A549 (cell line): ENCODE results near the gene TM4SF18. TPM values are rescaled to one million over a fixed set of nuclear protein-coding genes. Genes with fewer than 3 reads are reported as not detected.

Source experiments
- ATAC-seq, 2 experiments: fragments of 200-7000 bp in 1 of 2; fragments of >200 bp in 1 of 2; cut with Nextera tagmentation in 1 of 2; cut with Tn5 transposase in 1 of 2; 3 replicates each; pipeline versions ENCODE4 v1.8.0 to v1.9.1; 2018 to 2020; ENCODE audit warnings: mild to moderate bottlenecking in 1 of 2, moderate library complexity in 1 of 2
- CTCF ChIA-PET: fragments of 300-600 bp; sonication (Branson Sonifier 250); formaldehyde crosslinking; extraction: SDS; loops from one replicate; lab custom pipeline; 2021; ENCODE audit warnings: antibody characterized with exemption, inconsistent platforms; lab: Yijun Ruan, JAX
- POLR2A ChIA-PET: fragments of 350-600 bp; formaldehyde crosslinking; extraction: SDS; loops from one replicate; lab custom pipeline; 2021; ENCODE audit warnings: antibody characterized with exemption, inconsistent platforms; lab: Yijun Ruan, JAX
- DNase-seq, 2 experiments: peaks; one replicate each; pipeline versions ENCODE4 v3.0.0 to v3.0.0-alpha.2; 2011 to 2016; ENCODE audit warnings: low read depth in 1 of 2, low spot score in 1 of 2
- FAIRE-seq: peaks from 2 replicates; lab custom pipeline; 2011; peaks lifted over from hg19 to GRCh38; lab: Jason Lieb, UNC
- H3K27ac ChIP-seq, 2 experiments: fragments of >200 bp; sonication (Bioruptor Twin); formaldehyde crosslinking; 3 replicates each; pipeline ENCODE4 v1.5.1; 2016 to 2017
- H3K4me1 ChIP-seq: fragments of >200 bp; sonication (Bioruptor Twin); formaldehyde crosslinking; 3 replicates; pipeline ENCODE4 v1.6.1; 2016
- H3K4me2 ChIP-seq: fragments of >200 bp; sonication (Bioruptor Twin); formaldehyde crosslinking; 3 replicates; pipeline ENCODE4 v1.6.1; 2016
- H3K4me3 ChIP-seq: fragments of >200 bp; sonication (Bioruptor Twin); formaldehyde crosslinking; 3 replicates; pipeline ENCODE4 v1.5.1; 2016
- H3K9me3 ChIP-seq: fragments of >200 bp; sonication (Bioruptor Twin); formaldehyde crosslinking; 3 replicates; pipeline ENCODE4 v1.6.1; 2016
- BCL3 ChIP-seq: fragments of >200 bp; sonication (Bioruptor Twin); formaldehyde crosslinking; IDR thresholded peaks from 3 replicates; pipeline ENCODE4 v1.6.1; 2016
- CBX8 ChIP-seq: fragments of 200-600 bp; sonication (generic); IDR thresholded peaks from 2 replicates; pipeline ENCODE4 v1.6.1; 2016
- CEBPB ChIP-seq, 2 experiments: fragments of >200 bp in 1 of 2; sonication (Bioruptor Twin) in 1 of 2; formaldehyde crosslinking in 1 of 2; IDR thresholded peaks; 2 replicates each; pipeline ENCODE4 v1.6.1; 2012 to 2016
- FOSB ChIP-seq: fragments of 250-450 bp; sonication (Bioruptor Pico); IDR thresholded peaks from 2 replicates; pipeline ENCODE4 v1.5.0; 2020; ENCODE audit warnings: mild to moderate bottlenecking, moderate library complexity
- FOSL2 ChIP-seq, 2 experiments: fragments of 450-650 bp in 1 of 2; fragments of >200 bp in 1 of 2; sonication (Bioruptor Twin) in 1 of 2; formaldehyde crosslinking; IDR thresholded peaks; 2 replicates each; pipeline versions ENCODE4 v1.5.0 to v1.6.1; 2016 to 2020; ENCODE audit warnings: mild to moderate bottlenecking in 1 of 2, moderate library complexity in 1 of 2
- HES2 ChIP-seq: fragments of >200 bp; sonication (Bioruptor Twin); formaldehyde crosslinking; IDR thresholded peaks from 2 replicates; pipeline ENCODE4 v1.6.1; 2016
- HOXB5 ChIP-seq: fragments of 250-450 bp; sonication (Bioruptor Pico); IDR thresholded peaks from 2 replicates; pipeline ENCODE4 v1.5.0; 2020; ENCODE audit warnings: mild to moderate bottlenecking, moderate library complexity
- JUN ChIP-seq, 2 experiments: fragments of >200 bp; sonication (Bioruptor Twin); formaldehyde crosslinking; IDR thresholded peaks; 2 replicates in 1 of 2; 3 replicates in 1 of 2; pipeline ENCODE4 v1.6.1; 2016 to 2017
- JUNB ChIP-seq: fragments of >200 bp; sonication (Bioruptor Twin); formaldehyde crosslinking; IDR thresholded peaks from 2 replicates; pipeline ENCODE4 v1.6.1; 2016
- KDM5A ChIP-seq: fragments of 200-600 bp; sonication (generic); IDR thresholded peaks from 2 replicates; pipeline ENCODE4 v1.6.1; 2016; ENCODE audit warnings: antibody characterized with exemption, mild to moderate bottlenecking
- MYC ChIP-seq: IDR thresholded peaks from 2 replicates; pipeline ENCODE4 v1.6.1; 2012; ENCODE audit warnings: mild to moderate bottlenecking, inconsistent platforms, low read length, improper control_type of control experiment, borderline replicate concordance
- NPAS2 ChIP-seq: fragments of 250-450 bp; sonication (Bioruptor Pico); IDR thresholded peaks from 2 replicates; pipeline ENCODE4 v1.8.0; 2022; ENCODE audit warnings: mild to moderate bottlenecking, moderate library complexity, borderline replicate concordance
- NR3C1 ChIP-seq: fragments of >200 bp; sonication (Bioruptor Twin); formaldehyde crosslinking; IDR thresholded peaks from 3 replicates; pipeline ENCODE4 v1.6.1; 2017
- PBX3 ChIP-seq: IDR thresholded peaks from 2 replicates; pipeline ENCODE4 v1.6.1; 2012
- PHF8 ChIP-seq: fragments of 200-600 bp; sonication (generic); IDR thresholded peaks from 2 replicates; pipeline ENCODE4 v1.6.1; 2016; ENCODE audit warnings: low read depth, mild to moderate bottlenecking, antibody characterized with exemption, moderate library complexity, borderline replicate concordance
- POLR2AphosphoS2 ChIP-seq: conservative IDR thresholded peaks from 2 replicates; pipeline ENCODE4 v1.6.1; 2012; ENCODE audit warnings: low read length, improper control_type of control experiment, inconsistent platforms
- RAD21 ChIP-seq, 2 experiments: fragments of >200 bp in 1 of 2; sonication (Bioruptor Twin) in 1 of 2; formaldehyde crosslinking in 1 of 2; IDR thresholded peaks in 1 of 2; conservative IDR thresholded peaks in 1 of 2; 2 replicates in 1 of 2; 3 replicates in 1 of 2; pipeline ENCODE4 v1.6.1; 2012 to 2018; ENCODE audit warnings: inconsistent platforms in 1 of 2
- RARB ChIP-seq: fragments of 250-450 bp; sonication (Bioruptor Pico); IDR thresholded peaks from 2 replicates; pipeline ENCODE4 v1.8.0; 2021; ENCODE audit warnings: mild to moderate bottlenecking, moderate library complexity
- RCOR1 ChIP-seq: fragments of 150-350 bp; IDR thresholded peaks from 2 replicates; pipeline ENCODE4 v1.6.1; 2014; ENCODE audit warnings: antibody characterized with exemption, low read length, low read depth
- RFX5 ChIP-seq: fragments of 450-650 bp; IDR thresholded peaks from 2 replicates; pipeline ENCODE4 v1.7.1; 2014; ENCODE audit warnings: antibody characterized with exemption, mild to moderate bottlenecking, moderate library complexity
- TFCP2L1 ChIP-seq: fragments of 250-450 bp; sonication (Bioruptor Pico); IDR thresholded peaks from 2 replicates; pipeline ENCODE4 v1.5.0; 2021; ENCODE audit warnings: mild to moderate bottlenecking
- TP53 ChIP-seq: fragments of 250-450 bp; sonication (Bioruptor Pico); IDR thresholded peaks from 2 replicates; pipeline ENCODE4 v1.5.0; 2021; ENCODE audit warnings: mild to moderate bottlenecking, moderate library complexity
- ZFP36 ChIP-seq: fragments of 450-650 bp; IDR thresholded peaks from 2 replicates; pipeline ENCODE4 v1.6.1; 2014; ENCODE audit warnings: borderline replicate concordance; ENCODE audit not compliant: partially characterized antibody
- ZNF302 ChIP-seq: fragments of 250-450 bp; sonication (Bioruptor Pico); IDR thresholded peaks from 2 replicates; pipeline ENCODE4 v1.9.0; 2021; ENCODE audit warnings: inconsistent platforms, mild to moderate bottlenecking, moderate library complexity
- WGBS: methylation state at CpG from one replicate; pipeline ENCODE4 v1.1.6; 2017; ENCODE audit errors: missing lambda C conversion rate; 5-methylcytosine and 5-hydroxymethylcytosine counted together
- polyA plus RNA-seq, 4 experiments: library from polyadenylated mRNA; depleted of rRNA in 3 of 4; stranded (reverse); fragments of >200 nt; fragmentation: RNase III in 1 of 4; extraction: RNeasy Plus Mini Kit Qiagen cat#74134 plus additional on column Dnase treatment in 1 of 4; gene quantifications; 2 replicates in 3 of 4; 3 replicates in 1 of 4; pipeline ENCODE4 v1.2.3, GENCODE V29; 2011 to 2017
- TF ChIP-seq, protein P1 (sequence below): fragments of 200-600 bp; sonication (generic); IDR thresholded peaks from 2 replicates; pipeline ENCODE4 v1.6.1; 2016; ENCODE audit warnings: antibody characterized with exemption, mild to moderate bottlenecking, moderate library complexity
- TF ChIP-seq, protein P2 (sequence below): fragments of >200 bp; sonication (Bioruptor Twin); formaldehyde crosslinking; IDR thresholded peaks from 3 replicates; pipeline ENCODE4 v1.5.1; 2016
- TF ChIP-seq, protein P3 (sequence below): fragments of 150-350 bp; IDR thresholded peaks from 2 replicates; pipeline ENCODE4 v1.6.1; 2014; ENCODE audit warnings: low read depth, mild to moderate bottlenecking, low read length
- TF ChIP-seq, protein P4 (sequence below): fragments of 250-450 bp; sonication (Bioruptor Pico); IDR thresholded peaks from 2 replicates; pipeline ENCODE4 v1.5.0; 2021; ENCODE audit warnings: mild to moderate bottlenecking, moderate library complexity, borderline replicate concordance

TM4SF18 gene
- polyA plus RNA-seq, 2 of the 4 experiments (the other 2 are of a cell fraction): 51.3 to 99.8 TPM

DNA sequence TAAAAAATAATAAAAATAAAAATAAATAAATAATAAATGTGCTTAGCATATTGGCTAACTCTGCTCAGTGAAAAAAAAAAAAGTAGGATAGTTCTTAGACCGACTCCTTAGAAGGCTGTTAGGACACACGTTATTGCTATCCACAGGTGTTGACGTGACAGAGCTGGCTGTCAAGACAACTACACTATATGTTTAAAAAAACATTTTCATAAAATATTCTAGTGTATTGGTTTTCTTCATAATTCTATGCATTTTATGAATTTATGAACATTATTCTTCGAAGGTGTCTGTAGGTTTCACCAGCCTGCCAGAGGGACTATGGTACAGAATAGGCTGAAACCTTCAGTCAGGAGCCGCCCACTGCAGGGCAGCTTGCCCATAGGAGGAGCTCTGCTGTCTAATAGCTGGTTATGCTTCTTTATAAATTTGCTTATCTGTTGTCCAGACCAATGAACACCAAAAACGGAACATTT, 34.8 kb upstream of the TM4SF18 start:
- Histone ChIP-seq H3K4me2 (peak overlapping the region; percentile 91), H3K27ac (peak overlapping the region; percentile 71 to 88; a peak in 5 of 6 replicates), H3K4me3 (no peak overlapping the region), H3K4me1 (peaks cover 72% of the 10 kb centered on the region), H3K9me3 (no peaks in the 10 kb centered on the region)
- 22% methylated on average over 6 of the region's 6 CpGs for WGBS
- DNase-seq (peak in 1 of 2 experiments; percentile 82), FAIRE-seq (peak; percentile 23), ATAC-seq (peak; percentile 24 to 43; a peak in 5 of 6 replicates)
- POLR2A ChIA-PET: interaction anchor here (1.9 kb wide), 1 partner anchor 9 kb away, joined by 9 read pairs; the partner anchor contains the start of gene TM4SF1
- CTCF ChIA-PET: interaction anchor here (0.6 to 1.6 kb wide), 5 partner anchors 13 to 248 kb away, joined by 3 to 4 read pairs (median 3); no protein-coding TSS in a partner anchor
- TF ChIP-seq NR3C1 (no peak), RFX5 (no peak), TP53 (CRISPR knock-in tag) (peak; percentile 93), BCL3 (peak; percentile 27; the same call in 1 of the 3 replicates), RCOR1 (no peak), HES2 (no peak), KDM5A (no peak), PBX3 (peak; percentile 17; the same call in 1 of the 2 replicates), MYC (no peak), PHF8 (no peak), POLR2AphosphoS2 (peak; percentile 99), CBX8 (no peak), RARB (CRISPR knock-in tag) (peak; percentile 97), NPAS2 (CRISPR knock-in tag) (no peak), ZNF302 (CRISPR knock-in tag) (no peak), CEBPB (IDR thresholded peaks at IDR 0.05) (no peak), JUNB (no peak), RAD21 (conservative IDR thresholded peaks at IDR 0.05 in 1 of 2, IDR thresholded peaks at IDR 0.05 in 1 of 2) (0 out of 5 replicates have a peak, but pooled peaks of 1 of the 2 experiments have one; percentile 2), JUN (IDR thresholded peaks at IDR 0.05) (peak in 1 of 2 experiments; percentile 69; a peak in 4 of 5 replicates), TFCP2L1 (CRISPR knock-in tag) (peak; percentile 97), FOSB (CRISPR knock-in tag) (peak; percentile 99), HOXB5 (CRISPR knock-in tag) (peak; percentile 75; the same call in 1 of the 2 replicates), FOSL2 (IDR thresholded peaks at IDR 0.05) (no peak), FOSL2 (CRISPR knock-in tag; IDR thresholded peaks at IDR 0.05) (peak; percentile 43; the same call in 1 of the 2 replicates), ZFP36 (no peak)
- TF ChIP-seq, protein P1, sequence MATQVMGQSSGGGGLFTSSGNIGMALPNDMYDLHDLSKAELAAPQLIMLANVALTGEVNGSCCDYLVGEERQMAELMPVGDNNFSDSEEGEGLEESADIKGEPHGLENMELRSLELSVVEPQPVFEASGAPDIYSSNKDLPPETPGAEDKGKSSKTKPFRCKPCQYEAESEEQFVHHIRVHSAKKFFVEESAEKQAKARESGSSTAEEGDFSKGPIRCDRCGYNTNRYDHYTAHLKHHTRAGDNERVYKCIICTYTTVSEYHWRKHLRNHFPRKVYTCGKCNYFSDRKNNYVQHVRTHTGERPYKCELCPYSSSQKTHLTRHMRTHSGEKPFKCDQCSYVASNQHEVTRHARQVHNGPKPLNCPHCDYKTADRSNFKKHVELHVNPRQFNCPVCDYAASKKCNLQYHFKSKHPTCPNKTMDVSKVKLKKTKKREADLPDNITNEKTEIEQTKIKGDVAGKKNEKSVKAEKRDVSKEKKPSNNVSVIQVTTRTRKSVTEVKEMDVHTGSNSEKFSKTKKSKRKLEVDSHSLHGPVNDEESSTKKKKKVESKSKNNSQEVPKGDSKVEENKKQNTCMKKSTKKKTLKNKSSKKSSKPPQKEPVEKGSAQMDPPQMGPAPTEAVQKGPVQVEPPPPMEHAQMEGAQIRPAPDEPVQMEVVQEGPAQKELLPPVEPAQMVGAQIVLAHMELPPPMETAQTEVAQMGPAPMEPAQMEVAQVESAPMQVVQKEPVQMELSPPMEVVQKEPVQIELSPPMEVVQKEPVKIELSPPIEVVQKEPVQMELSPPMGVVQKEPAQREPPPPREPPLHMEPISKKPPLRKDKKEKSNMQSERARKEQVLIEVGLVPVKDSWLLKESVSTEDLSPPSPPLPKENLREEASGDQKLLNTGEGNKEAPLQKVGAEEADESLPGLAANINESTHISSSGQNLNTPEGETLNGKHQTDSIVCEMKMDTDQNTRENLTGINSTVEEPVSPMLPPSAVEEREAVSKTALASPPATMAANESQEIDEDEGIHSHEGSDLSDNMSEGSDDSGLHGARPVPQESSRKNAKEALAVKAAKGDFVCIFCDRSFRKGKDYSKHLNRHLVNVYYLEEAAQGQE: peak; percentile 38; the same call in 1 of the 2 replicates
- TF ChIP-seq, protein P2, sequence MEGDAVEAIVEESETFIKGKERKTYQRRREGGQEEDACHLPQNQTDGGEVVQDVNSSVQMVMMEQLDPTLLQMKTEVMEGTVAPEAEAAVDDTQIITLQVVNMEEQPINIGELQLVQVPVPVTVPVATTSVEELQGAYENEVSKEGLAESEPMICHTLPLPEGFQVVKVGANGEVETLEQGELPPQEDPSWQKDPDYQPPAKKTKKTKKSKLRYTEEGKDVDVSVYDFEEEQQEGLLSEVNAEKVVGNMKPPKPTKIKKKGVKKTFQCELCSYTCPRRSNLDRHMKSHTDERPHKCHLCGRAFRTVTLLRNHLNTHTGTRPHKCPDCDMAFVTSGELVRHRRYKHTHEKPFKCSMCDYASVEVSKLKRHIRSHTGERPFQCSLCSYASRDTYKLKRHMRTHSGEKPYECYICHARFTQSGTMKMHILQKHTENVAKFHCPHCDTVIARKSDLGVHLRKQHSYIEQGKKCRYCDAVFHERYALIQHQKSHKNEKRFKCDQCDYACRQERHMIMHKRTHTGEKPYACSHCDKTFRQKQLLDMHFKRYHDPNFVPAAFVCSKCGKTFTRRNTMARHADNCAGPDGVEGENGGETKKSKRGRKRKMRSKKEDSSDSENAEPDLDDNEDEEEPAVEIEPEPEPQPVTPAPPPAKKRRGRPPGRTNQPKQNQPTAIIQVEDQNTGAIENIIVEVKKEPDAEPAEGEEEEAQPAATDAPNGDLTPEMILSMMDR: peak; percentile 19; the same call in 1 of the 3 replicates
- TF ChIP-seq, protein P3, sequence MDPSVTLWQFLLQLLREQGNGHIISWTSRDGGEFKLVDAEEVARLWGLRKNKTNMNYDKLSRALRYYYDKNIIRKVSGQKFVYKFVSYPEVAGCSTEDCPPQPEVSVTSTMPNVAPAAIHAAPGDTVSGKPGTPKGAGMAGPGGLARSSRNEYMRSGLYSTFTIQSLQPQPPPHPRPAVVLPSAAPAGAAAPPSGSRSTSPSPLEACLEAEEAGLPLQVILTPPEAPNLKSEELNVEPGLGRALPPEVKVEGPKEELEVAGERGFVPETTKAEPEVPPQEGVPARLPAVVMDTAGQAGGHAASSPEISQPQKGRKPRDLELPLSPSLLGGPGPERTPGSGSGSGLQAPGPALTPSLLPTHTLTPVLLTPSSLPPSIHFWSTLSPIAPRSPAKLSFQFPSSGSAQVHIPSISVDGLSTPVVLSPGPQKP: no peak
- TF ChIP-seq, protein P4, sequence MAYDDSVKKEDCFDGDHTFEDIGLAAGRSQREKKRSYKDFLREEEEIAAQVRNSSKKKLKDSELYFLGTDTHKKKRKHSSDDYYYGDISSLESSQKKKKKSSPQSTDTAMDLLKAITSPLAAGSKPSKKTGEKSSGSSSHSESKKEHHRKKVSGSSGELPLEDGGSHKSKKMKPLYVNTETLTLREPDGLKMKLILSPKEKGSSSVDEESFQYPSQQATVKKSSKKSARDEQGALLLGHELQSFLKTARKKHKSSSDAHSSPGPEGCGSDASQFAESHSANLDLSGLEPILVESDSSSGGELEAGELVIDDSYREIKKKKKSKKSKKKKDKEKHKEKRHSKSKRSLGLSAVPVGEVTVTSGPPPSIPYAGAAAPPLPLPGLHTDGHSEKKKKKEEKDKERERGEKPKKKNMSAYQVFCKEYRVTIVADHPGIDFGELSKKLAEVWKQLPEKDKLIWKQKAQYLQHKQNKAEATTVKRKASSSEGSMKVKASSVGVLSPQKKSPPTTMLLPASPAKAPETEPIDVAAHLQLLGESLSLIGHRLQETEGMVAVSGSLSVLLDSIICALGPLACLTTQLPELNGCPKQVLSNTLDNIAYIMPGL (CRISPR knock-in tag): peak; percentile 96
